ENCODE results near the gene FAT2. TPM values are rescaled to one million over a fixed set of nuclear protein-coding genes. Genes with fewer than 3 reads are reported as not detected.

Gene FAT2
- total RNA-seq, 1 donor from 2014 or later: 0.05 TPM

DNA sequence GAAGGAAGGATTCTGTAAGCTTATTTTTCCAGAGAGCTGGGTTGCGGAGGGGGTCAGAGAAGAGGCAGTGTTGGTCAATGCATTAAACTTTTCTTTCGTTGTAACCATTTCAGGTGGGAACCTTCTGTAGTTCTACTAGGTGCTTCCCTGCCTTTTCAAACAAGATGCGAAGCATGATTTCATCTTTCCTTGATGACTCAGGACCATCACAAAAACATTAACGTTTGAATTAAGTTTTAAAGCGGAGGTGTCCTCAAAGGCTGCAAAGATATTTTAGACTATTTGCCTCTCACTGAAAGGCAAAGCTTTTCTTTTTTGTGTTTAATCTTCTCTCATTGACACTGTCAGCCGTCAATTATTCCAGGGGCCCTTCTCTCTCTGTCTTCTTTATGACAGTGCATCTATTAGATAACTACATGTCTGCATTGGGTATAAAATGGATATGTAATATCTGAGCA lies 26.3 kb upstream of the FAT2 start:
- intact Hi-C loops (cut with DNase I): no loop called here
- DNase-seq (ENCODE audit: low spot score): no peak

DNA sequence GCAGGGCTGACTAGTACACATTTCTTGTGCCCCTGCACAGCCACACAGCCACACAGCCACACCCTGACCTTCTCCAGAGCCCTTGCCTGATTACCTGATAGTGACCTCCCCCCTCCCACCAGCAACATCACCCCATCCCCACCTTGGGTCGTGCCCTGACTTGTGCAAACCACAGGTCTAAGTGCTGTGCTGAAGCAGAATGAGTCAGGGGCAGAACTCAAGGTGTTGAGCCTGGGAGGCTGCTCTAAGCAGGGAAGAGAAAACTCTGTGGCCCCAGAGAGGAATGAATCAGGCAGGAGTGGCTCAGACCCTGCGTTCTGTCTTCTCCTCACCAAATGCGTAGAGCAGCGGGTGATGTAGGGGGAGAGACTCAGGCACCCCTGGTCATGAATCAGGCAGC lies 24.3 kb upstream of the FAT2 start:
- peak; percentile 43 for DNase-seq (ENCODE audit: low spot score)
- intact Hi-C loops (cut with DNase I): no loop called here

DNA sequence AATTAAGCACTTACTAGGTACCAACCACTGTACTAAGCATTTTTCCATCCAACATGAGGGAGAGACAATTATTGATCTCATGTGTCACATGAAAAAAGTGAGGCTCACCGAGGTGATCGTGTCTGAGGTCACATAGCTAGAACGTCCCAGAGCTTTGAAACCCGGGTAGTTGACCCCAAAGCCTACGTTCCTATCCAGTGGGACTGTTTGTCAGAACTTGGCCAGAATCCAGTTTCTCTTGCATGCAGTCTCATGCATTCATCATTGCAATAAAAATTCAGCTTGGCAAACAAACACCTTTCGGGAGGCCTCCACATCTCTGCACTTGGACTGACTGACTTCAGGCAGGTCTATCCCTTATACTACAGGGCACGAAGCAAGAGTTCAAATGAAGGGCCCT lies 23.4 kb upstream of the FAT2 start:
- intact Hi-C loops (cut with DNase I): no loop called here
- DNase-seq (ENCODE audit: low spot score): peak; percentile 6

DNA sequence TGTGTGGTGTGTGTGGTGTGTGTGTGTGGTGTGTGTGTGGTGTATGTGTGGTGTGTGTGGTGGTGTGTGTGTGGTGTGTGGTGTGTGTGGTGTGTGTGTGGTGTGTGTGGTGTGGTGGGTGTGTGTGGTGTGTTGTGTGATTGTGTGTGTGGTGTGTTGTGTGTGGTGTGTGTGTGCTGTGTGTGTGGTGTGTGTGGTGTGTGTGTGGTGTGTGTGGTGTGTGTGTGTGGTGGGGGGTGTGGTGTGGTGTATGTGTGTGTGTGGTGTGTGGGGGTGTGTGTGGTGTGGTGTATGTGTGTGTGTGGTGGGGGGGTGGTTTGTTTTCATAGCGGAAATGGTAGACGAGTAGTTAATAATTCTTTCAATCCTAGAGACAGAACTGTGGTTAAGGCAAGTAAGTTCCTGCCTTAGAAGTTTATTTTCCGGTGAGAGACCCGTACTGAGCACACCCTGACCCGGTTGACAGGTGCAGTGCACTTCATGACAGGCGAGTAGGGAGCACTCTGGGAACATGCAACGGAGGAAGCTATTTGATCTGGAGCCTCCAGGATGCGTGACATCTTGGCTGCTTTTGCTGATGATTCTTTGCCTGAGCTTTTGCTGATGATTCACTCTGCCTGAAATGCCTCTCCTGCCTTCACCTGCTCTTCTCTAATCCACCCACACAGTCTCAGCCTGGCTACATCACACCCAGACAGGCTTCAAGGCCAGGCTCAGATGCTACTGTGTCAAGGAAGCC lies 21.7 kb upstream of the FAT2 start:
- peak; percentile 17 for DNase-seq (ENCODE audit: low spot score)

DNA sequence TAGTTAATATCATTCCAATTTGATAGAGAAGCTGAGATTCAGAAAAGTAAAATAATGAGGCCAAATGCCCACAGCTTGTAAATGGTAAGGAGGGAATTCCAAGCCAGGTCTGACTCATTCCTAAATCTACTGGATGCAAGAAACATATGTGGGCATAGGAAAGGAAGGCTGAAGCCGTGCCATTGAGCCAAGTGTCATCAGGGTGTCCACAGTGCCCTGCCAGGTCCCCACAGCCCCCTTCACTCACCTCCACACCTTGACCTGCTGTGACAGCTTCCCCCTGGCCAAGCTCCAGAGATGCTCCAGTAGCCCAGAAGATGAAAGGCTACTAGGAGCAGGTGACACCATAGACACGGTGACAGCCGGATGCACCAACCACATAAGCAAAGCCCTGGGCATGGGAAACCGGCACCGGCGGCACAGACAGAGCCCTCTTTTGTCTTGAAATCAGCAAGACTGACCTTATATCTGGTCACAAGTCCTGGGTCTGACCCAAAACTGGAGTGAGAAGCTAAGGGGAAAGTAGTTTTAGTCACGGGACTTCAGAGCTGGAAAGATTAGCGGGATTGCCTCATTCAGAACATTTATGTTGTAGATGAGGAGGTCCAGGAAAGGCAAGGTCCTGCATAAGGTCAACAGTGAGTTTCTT lies 20.1 kb upstream of the FAT2 start:
- DNase-seq (ENCODE audit: low spot score): peak; percentile 39
- intact Hi-C loops (cut with DNase I): no loop called here

More for the DNA sequence above, 21.7 kb upstream of the FAT2 start:
- intact Hi-C loops (cut with DNase I): no loop called here

DNA sequence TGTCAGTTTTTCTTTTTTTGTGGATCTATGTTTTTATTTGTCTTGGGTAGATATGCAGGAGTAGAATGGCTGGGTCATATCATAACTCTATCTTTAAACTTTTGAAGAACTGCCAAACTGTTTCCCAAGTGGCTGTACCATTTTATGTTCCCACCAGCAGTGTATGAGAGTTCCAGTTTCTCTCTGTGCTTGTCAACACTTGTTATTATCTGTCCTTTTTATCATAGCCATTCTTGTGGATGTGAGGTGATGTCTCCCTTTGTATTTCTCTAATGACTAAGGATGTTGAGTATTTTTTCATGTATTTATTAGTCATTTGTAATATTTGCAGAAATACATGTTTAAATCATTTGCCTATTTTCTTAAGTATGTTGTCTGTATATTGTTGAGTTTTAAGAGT lies 17.4 kb upstream of the FAT2 start:
- DNase-seq (ENCODE audit: low spot score): no peak
- intact Hi-C loops (cut with DNase I): no loop called here

- no peak for DNase-seq (ENCODE audit: low spot score)
- intact Hi-C loops (cut with DNase I): no loop called here
Observed at GRCh38 chr5:151607304-151607703, 16.2 kb upstream of the FAT2 start.

DNA sequence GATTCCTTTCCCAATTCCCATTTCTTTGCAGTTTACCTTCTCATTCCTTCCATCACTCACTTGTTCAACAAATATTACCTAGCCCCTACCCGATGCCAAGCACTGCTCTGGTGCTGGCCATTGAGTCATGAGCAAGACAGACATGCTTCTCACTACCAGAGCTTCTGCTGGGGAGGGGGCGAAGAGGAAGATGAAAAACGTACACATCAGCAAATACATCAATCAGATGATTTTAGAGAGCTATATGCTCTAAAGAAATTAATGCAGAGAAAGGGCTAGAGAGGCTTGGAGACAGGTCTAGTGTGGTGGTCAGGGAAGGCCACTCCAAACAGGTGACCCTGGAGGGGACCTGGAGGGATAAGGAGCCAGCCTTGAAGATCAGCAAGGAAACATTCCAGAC lies 14.4 kb upstream of the FAT2 start:
- intact Hi-C loops (cut with DNase I): no loop called here
- peak; percentile 35 for DNase-seq (ENCODE audit: low spot score)

DNA sequence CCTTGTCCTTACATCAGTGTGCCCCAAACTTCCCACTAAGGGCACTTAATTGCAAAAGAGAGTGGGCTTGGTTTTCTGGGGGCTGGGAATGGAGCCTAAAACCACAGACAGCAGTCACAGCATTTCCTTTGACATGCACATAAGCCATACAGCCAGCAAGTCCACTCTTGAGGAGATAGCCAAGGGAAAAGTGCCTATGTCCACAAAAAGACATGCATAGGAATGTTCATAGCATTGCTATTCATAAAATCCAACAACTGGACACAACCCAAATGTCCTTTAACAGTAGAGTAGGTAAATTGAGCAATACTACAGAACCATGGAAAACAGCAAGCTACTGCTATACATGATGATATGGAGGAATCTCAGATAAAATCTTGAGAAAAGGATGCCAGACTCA lies 11.7 kb upstream of the FAT2 start:
- intact Hi-C loops (cut with DNase I): no loop called here
- DNase-seq (ENCODE audit: low spot score): no peak

DNA sequence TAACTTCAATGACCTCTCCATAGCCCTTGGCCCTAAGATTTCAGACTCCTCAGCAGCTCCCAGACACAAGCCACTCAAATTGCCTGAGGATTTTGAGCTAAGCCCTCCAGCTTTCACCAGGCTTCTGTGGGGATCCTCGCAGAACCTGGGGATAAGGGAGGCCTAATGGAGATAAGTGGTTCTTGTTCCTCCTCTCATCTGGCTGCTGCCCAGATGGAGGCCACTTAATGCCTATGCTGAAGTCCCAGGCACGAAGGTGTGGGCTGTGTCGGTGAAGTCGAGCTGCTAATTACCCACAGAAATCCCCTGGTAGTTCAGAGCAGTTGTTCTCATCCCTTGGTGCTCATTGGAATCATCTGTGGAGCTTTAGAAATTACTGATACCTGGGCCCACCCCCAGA lies 10.3 kb upstream of the FAT2 start:
- peak; percentile 22 for DNase-seq (ENCODE audit: low spot score)
- intact Hi-C loops (cut with DNase I): no loop called here

GRCh38 chr5:151600069-151600665 lies 9.0 kb upstream of the FAT2 start:
- peak; percentile 10 for DNase-seq (ENCODE audit: low spot score)
- intact Hi-C loops (cut with DNase I): no loop called here

DNA sequence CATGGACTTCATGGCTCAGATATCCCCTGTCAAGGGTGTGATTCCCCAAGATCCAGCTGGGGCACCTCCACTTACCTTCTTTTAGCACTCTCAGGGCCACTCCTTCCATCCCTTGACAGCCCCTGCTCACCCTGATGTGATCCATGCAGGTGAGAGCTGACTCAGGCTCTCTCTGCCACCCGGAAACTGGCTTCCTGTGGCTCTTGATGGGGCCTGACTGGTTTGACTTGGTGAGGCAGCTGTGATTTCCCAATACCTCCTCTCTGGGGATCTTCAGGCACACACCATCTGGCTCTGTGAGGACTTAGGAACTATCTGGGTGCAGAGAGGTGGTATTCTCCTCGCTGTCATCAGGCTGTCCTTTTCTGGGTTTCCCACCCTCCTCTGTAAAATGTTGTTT lies 7.9 kb upstream of the FAT2 start:
- DNase-seq (ENCODE audit: low spot score): no peak
- intact Hi-C loops (cut with DNase I): loop anchor here (5.0 kb wide), 1 partner anchor 43 kb away; no protein-coding TSS in a partner anchor

- intact Hi-C loops (cut with DNase I): loop anchor here (5.0 kb wide), 1 partner anchor 44 kb away; no protein-coding TSS in a partner anchor
- no peak for DNase-seq (ENCODE audit: low spot score)
Observed at GRCh38 chr5:151598549-151598948, 7.4 kb upstream of the FAT2 start.

DNA sequence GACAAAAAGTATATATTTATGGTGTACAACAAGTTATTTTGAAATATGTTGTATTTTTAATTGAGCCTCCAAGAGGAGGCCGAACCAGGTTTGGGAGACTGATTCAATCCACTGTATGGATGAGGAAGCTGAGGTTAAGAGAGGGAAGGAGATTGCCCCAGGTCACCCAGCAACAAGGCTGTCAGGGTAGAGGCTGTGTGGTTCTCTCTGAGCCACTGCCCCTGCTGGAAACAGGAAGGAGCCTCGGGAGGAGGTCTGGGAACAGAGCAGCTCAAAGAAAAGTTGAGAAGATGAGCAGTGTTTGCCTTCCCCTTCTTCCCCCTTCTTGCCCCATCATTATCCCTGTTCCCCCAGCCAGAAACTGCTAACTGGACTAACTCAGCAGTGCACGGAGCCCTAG lies 6.6 kb upstream of the FAT2 start:
- DNase-seq (ENCODE audit: low spot score): no peak

DNA sequence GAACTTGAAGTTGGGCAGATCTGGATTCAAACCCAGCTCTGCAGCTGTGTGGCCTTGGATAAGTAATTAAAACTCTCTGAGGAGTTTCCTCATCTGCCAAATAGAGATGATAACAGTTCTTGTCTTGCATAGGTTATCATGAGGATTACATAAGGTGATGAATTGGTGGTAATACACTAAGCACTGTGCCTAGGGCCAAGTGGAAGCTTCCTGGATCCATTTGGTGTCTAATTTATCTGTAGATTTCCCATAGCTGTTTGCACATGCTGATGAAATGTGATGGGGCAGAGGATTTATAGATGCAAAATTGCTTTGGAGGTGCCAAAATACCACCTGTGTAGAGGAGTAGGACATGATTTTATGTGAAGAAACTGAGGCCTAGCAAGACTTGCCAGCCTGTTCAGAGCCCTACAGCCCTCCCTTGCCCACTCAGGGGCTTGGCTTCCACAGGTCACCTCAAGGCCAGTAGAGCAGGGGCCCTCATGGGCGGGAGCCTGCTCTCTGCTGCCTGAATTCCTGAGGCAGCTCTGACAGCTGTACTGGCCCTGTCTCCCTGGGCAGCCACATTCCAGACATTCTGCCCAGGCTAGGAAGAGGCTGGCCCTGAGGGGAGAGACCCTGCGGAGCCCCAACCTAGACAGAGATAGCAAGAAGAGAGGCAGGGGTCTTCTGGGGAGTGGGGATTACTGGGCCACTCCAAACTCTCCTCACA lies 5.9 kb upstream of the FAT2 start:
- intact Hi-C loops (cut with DNase I): loop anchor here (5.0 kb wide), 1 partner anchor 45 kb away; no protein-coding TSS in a partner anchor
- DNase-seq (ENCODE audit: low spot score): peak; percentile 60

More for the DNA sequence above, 6.6 kb upstream of the FAT2 start:
- intact Hi-C loops (cut with DNase I): loop anchor here (5.0 kb wide), 1 partner anchor 45 kb away; no protein-coding TSS in a partner anchor

DNA sequence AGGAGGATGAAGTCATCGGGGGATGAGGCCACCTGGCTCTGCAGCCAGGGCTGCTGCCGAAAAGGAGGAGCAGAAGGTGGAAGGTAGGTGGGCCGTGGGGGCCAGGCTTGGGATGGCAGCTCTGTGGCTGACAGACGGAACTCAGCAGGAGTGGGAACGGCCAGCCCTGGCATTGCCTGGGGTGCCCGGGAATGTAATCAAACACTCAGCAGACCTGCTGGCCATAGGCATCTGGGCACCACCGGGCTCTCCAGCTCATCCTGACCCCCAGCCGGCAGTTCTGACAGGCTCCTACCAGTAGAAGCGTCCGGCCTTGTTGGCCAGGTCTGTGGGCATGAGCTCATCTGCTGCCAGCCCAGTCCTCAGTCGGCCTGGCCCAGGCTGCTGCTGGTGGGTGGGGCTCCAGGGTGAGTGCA lies 4.3 kb upstream of the FAT2 start:
- DNase-seq (ENCODE audit: low spot score): peak; percentile 78
- intact Hi-C loops (cut with DNase I): loop anchor here (5.0 kb wide), 1 partner anchor 47 kb away; no protein-coding TSS in a partner anchor

- DNase-seq (ENCODE audit: low spot score): peak; percentile 71
- intact Hi-C loops (cut with DNase I): no loop called here
Observed at GRCh38 chr5:151592855-151593408, 1.8 kb upstream of the FAT2 start.

DNA sequence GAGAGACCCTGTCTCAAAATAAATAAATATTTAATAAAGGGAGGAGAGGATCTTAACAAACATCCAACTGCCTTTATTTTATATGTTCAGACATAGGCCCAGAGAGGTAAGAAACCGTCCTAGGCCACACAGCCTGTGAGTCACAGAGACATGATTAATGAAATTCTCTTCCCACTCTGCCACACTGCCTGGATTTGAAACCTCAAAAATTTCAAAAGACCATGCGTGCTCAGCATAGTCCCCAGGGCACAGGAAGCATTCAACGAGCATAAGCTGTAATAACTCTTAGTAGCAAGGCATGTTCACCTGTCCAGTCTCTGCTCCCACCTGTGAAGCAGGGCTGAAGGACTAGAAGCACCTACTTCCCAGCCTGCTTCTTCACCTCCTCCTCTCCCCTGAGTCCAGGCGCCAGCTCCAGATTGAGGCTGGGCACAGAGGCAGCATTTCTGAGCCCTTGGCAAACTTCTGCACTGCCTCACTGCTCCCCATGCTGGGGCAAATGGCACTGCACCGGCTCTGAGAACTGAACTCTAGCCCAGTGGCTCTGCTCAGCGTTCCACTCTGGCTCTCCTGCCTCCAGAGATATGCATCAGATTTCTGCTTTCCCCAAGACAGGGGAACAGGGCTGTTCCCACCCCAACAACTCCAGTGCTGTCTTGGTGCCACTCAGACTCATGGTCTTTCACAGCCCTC lies 1.1 kb downstream of the FAT2 start:
- intact Hi-C loops (cut with DNase I): no loop called here

More for the DNA sequence above, 1.1 kb downstream of the FAT2 start:
- DNase-seq (ENCODE audit: low spot score): no peak

All from cardiac septum (tissue), 1 donor.